ENCODE measurements around the gene ZNF148.

Gene ZNF148

DNA sequence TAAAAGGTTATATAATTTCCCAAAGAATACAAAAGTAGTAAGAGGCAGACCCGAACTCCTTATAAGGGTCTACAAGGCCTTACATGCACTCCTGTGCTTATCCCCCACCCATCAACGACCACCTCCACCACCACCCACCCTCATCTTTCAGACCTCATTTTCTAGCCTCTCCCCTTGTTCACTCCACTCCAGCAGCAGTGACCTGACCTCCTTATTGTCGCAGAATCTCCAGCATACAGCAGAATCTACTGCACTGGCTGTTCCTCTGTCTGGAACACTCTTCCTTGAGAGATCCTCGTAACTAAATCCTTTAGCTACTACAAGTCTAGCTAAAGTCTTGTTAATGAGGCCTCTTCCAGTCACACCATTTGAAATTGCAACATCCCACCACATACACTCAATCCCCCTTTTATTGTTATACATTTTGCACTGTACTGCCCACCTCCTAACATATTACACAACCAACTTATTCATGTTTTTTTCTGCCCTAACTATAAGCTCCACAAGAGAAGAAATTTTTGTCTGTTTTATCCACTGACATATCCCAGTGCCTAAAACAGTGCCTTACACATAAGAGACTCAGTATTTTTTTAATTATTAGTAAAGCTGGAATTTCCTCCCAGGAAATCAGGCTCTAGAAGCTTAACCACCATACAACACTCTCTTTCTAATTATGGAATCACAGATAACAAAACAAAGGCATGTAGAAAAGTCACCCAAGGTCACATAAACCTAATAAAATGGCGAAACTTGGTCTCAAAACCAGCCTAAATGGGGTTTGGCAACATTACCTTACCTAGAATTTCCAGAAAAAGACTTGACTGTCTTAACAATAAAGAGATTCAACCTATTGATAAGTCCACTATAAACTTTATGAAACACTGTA is 40.2 kb downstream of the ZNF148 start:
- DNase-seq = no peak

DNA sequence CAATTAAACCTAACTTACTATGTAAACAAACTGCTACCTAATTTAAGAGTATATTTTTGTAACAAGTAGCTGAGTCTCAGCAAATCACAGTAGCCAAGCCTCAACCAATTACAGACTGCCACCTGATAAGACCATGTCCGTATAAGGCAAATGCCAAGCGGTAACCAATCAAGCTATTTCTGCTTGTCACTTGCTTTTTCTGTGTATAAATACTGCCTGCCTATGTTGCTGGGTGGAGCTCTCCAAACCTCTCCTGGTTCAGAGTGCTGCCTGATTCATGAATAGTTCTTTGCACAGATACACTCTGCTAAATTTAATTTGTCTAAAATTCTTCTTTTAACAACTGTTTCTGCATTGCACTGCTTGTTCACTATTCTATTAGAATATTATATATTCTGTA is 42.6 kb downstream of the ZNF148 start:
- no peak for DNase-seq

DNA sequence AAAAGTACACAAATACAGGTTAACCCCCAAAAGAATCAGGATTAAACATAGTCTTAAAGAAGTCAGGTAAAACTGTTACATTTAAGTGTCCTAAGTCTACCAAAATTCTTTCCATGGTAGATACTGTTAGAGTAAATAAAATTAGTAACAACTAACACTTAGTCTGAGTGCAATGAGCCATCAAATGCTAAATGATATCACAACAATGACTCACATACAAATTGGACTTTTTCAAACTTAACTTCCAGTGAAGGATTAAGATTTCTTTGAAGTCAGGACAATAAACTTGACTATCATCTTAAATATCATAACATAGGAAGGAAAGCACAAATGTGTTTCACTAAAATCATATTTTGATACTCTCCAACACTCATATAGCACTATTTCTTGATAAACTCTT is 43.9 kb downstream of the ZNF148 start:
- DNase-seq = no peak

DNA sequence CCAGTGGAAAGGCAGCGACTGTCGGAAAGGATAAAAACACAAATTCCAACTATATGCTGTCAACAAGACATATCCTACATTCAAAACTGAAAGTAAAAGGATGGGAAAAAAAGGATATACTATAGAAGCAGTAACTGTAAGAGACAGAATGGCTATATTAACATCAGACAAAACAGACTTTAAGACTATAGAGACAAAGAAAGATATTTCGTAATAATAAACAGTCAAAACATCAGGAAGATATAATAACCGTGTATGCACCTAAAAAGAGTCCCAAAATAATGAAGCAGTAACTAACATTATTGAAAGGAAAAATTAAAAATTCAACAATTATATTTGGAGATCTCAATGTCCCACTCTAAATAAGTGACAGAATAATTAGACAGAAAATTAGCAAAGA is 48.2 kb downstream of the ZNF148 start:
- no peak for DNase-seq

DNA sequence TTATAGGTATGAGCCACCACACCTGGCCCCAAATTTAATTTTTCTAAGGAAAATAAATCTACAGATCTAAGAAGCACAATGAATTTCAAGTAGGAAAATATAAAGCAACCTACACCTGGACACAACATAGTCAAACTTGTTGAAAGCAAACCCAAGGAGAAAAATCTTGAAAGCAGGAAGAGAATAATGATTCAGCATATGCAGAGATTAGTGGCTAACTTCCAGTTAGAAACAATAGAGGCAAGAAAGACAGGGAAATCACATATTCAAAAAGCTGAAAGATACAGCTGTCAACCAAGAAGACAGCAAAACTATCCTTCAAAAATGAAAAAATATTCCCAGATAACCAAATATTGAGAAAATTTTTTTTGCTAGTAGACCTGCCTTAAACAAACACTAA is 49.4 kb downstream of the ZNF148 start:
- DNase-seq = no peak

DNA sequence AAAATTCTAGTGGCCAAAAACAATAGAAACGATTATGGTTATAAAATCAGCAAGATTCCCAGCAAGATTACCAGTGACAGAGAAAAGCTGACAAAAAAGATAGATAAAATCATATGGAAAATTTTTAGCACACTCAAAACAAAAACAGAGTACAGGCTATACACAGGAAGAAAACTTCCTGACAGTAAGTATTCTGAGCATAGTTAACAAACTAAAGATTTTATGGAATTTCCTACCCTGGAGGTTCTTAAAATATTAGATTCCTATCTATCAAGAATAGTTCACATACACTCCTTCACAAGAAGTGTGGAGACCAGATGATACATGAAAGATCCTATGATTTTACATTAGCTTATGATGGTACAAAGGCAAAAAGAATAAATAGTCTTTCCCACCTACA is 50.8 kb downstream of the ZNF148 start:
- no peak for DNase-seq

DNA sequence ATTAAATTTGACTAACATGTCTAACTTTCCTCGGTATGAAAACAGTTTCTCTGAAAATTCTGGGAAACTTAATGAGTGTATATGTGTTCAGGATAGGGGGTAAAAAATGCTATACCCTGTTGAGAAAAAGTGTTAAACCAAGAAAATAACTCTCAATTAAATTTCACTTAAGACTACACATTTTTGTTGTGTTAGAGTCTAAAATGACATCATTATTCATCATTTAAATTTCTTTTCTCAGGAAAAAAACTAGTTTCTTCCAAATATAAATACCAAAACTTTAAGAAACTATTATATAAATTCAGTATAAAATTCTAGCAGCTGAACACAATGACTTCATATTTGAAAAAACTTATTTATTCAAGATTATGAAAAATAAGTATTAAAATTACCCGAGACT is 52.2 kb downstream of the ZNF148 start:
- DNase-seq = no peak

DNA sequence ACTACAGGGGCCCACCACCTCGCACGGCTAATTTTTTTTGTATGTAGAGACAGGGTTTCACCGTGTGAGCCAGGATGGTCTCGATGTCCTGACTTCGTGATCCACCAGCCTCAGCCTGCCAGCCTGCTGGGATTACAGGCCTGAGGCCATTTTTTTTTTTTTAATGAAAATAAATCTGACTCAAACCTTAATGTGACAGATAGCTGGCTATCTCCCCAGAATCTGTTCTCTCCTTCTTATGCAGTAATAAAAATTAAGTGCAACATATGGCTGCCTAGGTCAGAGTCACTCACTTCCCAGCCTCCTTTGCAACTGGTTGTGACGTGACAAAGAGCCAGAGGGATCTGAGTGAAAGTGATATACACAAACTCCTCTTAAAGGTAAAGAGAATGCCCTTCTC is 53.0 kb downstream of the ZNF148 start:
- DNase-seq = no peak

DNA sequence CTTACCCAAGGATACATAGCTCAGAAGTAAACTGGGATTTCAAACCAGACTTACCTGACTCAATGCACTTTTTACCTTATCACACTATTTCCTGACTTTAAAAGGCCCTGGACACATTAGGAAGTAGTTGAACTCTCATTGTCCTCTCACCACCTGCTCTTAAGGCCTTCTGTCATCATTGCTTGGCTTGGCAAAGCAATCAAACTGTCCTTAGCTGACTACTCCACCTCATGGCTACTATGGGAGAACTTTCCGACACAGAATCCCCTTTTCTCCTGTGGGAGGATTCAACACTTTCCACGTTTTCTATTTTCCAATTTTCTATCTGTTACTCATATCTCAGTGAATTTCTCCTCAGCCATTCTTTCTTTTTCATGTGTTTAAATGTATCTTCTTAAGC is 55.4 kb downstream of the ZNF148 start:
- DNase-seq = no peak

DNA sequence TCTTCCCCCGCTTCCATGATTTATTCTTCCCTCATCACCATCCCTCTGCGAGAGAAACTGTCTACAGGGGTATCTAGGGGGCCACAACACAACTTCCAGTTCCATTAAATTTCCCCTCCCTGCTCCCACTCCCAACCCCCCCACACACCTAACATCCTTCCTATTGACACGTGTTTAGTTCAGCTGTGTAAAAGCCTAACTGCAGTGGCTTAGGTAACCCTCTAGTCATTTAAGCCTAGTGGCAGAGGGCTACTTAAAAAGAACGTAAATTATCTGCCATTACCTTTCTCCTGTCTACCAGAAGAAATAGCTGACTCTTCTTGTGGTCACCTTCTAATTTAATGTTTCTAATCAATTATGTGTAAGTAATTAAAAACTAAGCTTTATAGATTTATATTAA is 56.3 kb downstream of the ZNF148 start:
- DNase-seq = no peak

DNA sequence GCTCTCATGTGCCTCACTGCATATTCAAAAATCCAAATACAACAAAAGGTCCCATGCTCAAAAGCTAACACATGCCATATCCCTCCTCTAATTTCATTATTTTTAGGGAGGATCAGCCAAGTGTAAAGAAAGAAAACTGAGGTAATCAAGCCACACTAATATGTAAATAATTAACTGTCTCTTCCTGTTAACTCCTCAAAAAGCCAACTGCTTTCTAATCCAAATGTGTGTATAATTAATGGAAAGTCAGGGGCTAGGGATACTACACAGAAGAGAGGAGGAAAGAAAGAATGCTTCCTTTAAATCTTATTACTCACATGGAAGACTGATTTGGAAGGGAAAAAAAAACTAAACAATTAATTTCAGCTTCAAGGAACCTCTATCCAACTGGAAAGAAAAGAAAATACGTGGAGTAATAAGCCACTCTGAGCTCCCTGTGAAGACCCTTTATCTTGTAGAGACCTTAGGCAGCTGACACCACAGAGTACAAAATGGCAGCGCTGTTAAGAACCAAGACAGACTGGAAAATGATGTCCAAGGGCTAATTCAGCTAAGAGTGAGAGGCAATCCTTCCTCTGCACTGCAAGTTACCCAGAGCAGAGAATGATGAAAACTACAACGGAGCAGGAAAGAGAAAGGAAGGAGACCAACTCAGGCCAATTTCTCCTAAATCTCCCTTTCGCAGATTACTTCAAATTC is 56.8 kb downstream of the ZNF148 start:
- no peak for DNase-seq

DNA sequence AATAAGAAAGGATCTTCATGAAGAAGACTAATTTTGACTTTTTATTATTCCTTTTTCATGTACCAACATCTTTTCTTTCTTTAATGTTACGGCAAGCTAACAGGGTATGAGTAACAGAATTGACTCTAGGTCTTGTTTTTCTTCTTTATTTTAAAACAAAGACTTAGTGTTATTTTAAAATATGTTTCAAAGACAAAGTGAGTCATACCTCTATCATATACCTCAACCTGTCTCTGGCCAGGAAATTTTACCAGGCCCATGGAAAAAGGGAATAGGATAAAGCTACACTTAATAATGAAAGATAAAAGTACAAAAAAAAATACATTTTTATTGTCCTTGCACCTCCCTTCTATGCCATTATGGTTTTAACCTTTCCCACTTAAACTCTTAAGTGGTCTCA is 57.4 kb downstream of the ZNF148 start:
- DNase-seq = no peak

DNA sequence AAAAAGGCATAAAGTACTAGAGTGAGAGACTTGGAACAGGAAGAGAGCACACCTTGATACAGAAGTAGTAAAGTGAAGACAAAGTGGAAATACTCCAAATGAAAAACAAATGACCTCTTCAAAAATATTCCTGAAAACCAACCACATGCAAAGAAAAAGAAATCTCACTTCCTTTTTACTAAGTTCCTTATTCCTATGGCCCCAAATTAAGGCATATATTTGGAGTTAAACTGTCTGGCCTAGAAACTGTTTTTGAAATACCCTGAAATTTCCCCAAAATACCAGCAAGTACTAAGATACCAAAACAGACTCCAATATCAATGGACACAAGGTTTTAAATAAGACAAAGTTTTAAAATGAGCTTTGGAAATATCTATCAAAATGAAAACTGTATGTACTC is 58.2 kb downstream of the ZNF148 start:
- no peak for DNase-seq

DNA sequence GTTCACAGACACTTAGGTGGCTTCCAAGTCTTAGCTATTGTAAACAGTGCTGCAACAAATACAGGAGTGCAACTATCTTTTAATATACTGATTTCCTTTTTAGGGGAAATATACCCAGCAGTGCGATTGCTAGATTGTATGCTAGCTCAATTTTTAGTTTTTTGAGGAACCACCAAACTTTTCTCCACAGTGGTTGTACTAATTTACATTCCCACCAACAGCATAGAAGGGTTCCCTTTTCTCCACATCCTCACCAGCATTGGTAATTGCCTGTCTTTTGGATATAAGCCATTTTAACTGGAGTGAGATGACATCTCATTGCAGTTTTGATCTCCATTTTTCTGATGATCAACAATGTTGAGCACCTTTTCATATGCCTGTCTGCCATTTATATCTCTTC is 58.9 kb downstream of the ZNF148 start:
- no peak for DNase-seq

DNA sequence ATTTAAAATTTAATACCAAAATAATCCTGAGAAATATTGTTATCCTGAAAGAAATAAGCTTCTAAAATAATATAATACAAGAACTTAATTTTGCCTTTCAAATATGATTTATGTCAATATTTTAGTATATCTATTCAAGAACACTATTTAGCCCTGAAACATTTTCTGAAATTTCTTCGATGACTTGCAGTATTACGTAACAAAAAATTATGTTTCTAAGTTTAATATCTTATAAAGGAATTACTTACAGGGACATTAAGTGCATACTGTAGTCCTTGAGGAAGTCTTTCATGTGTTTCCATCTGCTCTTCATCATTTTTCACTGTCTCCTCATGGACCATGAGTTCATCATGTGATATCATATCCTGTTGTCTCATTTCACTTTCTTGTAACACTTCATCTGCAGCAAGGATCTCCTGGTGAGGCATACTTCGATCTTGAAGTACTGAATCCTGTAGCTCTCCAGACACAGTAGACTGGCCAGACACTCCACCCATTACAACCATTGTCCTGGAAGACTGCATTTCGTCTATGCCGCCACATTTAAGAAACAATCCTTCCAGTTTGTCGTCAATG is 62.0 kb downstream of the ZNF148 start:
- no peak for DNase-seq

DNA sequence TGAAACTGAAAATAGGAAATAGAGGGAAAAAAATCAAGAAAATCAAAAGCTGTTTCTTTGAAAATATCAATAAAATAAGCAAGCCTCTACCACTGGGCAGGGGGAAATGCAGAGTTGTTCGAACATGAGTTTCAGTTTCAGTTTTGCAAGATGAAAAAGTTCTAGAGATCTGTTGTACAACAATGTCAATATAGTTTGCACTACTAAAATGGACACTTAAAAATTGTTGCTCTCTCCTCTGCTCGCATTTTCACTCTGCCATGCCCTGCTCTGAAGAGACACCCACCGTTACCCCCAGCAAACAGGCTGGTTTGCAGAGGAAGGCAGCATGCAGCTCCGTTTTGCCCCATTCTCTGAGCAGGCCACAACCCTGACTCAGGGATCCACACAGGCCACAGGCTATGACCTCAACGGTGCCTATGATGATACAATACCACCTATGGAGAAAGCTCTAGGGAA is 64.5 kb downstream of the ZNF148 start:
- DNase-seq = no peak

DNA sequence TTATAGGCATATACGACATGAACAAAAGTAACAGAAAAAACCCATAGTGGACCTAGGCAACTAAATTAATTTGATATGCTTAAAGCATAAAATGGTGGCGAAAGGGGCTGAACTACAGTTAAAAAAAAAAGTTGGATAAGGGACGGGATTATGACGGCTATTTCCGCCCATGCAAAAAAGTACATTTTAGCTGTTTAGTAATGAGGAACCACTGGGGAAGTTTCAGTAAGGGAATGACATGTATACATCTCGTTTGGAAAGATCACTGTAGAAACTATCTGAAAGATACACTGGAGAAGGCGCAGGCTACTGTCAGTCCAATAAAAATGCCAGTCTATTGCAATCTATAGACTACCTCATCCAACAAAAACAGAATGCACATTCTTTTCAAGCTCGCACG is 65.6 kb downstream of the ZNF148 start:
- DNase-seq = no peak

DNA sequence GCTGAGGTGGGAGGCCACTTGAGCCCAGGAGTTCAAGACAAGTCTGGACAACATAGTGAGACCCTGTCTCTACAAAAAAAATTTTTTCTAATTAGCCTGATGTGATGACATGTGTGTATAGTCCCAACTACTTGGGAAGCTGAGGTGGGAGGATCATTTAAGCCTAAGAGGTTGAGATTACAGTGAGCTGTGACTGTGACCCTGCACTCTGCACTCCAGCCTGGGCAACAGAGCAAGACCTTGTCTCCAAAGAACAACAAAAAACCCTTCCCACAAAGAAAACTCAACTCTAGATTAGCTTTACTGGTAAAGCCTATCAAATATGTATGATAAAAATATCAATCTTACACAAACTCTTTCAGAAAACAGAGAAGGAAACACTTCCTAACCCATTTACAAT is 68.5 kb downstream of the ZNF148 start:
- DNase-seq = no peak

DNA sequence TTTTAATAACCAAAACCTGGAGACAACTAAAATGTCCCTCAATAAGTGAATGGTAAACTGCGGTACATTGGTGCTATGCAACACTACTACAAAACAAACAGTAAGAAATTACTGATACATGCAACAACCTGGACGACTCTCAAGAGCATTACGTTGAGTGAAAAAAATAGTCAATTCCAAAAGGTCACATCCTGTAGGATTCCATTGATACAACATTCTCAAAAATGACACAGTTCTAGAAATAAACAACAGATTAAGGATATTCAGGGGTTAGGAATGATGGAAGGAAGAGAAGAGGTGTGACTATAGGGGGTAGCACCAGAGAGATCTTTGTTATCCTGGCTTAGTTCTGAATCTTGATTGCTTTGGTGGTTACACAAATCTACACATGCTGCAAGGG is 72.2 kb downstream of the ZNF148 start:
- DNase-seq = no peak

DNA sequence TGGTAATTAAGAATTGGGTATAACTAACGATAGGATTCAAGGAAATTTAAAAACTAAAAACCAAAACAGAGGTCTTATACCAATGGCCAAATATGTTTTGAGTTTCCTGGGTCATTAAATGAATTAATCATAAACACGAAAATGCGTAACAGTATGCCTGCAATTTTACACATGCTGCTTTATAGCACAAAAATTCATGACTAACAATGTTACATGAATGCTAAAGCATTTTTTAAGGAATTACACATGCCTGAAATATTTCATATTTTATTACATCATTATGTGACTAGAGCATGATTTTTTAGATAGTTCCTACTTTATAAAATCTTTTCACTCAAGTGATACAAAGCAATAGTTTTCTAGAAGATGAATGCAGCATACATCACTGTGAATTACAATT is 74.7 kb downstream of the ZNF148 start:
- DNase-seq = no peak

DNA sequence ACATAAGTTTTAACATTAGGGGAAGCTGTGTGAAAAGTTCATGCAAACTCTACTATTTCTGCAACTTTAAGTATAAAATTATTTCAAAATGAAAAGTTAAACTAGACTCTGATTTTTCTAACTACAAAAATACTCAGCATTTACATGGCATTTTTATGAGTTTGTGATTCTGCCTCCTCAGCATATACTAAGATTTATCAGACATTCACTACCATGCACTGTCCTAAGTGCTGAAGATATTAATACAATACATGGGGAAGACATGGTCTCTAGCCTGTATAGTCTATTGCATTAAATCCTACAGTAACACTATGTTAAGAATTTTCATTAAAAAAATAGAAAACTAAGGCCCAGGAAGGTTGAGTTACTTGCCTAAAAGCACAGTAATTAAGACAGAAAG is 80.7 kb downstream of the ZNF148 start:
- DNase-seq = no peak

DNA sequence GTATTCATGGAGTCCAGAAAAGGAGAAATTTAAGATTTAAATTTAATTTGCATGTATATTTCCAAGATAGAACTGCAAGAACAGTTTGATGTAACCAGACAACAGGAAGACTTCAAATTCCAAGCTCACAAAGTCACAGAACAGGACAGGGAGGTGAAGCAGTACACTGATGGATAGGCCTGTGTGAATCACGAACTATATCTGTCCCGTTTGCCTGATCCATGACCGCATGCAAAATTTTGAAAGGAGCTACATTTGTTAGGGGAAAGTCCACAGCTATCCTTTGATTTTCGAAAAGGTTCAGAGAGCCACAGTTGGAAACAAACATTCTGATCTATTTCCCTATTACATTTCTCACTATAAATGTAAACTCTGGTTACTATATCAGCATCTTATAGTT is 83.1 kb downstream of the ZNF148 start:
- DNase-seq = no peak
